ENCODE measurements around the gene CUL3.
"Not testable (repeated sequence)": the region's sequence is repeated elsewhere in the genome, so short reads cannot be mapped to it uniquely, and the experiment has no call there.

Gene CUL3

DNA sequence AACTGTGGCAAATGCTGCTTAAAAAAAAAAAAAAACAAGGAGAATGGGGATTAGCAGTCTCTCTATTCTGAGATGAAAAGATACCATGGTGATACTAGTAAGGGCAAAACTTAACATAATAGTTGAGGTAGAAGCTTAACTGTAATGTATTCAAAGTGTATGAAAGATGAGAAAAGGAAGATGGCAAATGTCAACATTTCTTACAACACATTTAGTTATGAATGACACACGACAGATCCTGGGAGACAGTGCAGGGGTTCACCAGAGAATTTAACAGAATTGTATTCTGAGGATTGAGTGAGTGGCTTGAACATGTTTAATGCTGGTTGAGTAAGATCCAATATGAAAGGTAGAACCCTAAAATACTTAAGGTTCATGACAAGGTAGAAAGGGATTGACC is 52.7 kb downstream of the CUL3 start:
- no peak overlapping the region for H3K4me3 ChIP-seq (ENCODE audit: low read depth, low read length)
- in situ Hi-C loops (cut with HindIII; ENCODE audit: low sequenced_read_pairs): no loop called here
- no peak for DNase-seq (ENCODE audit: low read depth)
- TF ChIP-seq, protein P1, sequence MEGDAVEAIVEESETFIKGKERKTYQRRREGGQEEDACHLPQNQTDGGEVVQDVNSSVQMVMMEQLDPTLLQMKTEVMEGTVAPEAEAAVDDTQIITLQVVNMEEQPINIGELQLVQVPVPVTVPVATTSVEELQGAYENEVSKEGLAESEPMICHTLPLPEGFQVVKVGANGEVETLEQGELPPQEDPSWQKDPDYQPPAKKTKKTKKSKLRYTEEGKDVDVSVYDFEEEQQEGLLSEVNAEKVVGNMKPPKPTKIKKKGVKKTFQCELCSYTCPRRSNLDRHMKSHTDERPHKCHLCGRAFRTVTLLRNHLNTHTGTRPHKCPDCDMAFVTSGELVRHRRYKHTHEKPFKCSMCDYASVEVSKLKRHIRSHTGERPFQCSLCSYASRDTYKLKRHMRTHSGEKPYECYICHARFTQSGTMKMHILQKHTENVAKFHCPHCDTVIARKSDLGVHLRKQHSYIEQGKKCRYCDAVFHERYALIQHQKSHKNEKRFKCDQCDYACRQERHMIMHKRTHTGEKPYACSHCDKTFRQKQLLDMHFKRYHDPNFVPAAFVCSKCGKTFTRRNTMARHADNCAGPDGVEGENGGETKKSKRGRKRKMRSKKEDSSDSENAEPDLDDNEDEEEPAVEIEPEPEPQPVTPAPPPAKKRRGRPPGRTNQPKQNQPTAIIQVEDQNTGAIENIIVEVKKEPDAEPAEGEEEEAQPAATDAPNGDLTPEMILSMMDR (IDR thresholded peaks at IDR 0.05; ENCODE audit: low read depth, low read length, missing control alignments): no peak

DNA sequence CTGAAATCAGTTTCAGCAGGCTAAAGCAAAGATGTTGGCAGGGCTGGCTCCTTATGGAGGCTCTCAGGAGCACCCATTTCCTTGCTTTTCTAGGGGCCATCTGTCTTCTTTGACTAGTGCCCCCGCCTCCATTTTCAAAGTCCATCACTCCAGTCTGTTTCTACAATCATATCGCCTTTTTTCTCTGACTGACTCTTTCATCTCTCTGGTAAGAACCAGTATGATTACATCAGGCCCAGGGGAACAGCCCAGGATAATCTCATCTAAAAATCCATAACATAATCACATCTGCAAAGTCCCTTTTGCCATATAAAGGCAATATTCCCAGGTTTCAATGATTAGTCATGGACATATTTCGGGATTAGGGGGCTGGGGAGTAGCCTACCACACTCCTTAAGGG is 57.0 kb downstream of the CUL3 start:
- H3K4me3 ChIP-seq (ENCODE audit: low read depth, low read length): no peak overlapping the region
- DNase-seq (ENCODE audit: low read depth): no peak
- TF ChIP-seq, protein P1 (IDR thresholded peaks at IDR 0.05; ENCODE audit: low read depth, low read length, missing control alignments): no peak
- in situ Hi-C loops (cut with HindIII; ENCODE audit: low sequenced_read_pairs): no loop called here

DNA sequence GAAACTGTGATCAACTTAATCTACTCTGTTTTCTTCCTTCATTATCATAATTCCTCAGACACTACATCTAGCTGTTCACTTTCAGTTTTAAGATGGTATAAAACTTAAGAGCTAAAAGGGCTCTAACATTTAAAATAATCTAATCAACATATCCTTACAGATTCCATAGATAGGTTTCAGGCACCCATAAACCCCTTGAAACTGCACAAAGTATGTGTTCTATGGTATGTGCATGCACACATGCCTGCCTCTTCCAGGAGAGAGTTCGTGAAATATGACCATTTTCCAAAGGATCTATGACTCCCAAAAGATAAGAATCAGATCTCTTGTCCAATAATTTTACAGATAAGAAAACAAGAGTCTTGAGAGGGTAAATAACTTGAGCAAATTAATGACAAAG is 59.4 kb downstream of the CUL3 start:
- in situ Hi-C loops (cut with HindIII; ENCODE audit: low sequenced_read_pairs): no loop called here
- TF ChIP-seq, protein P1 (IDR thresholded peaks at IDR 0.05; ENCODE audit: low read depth, low read length, missing control alignments): no peak
- no peak overlapping the region for H3K4me3 ChIP-seq (ENCODE audit: low read depth, low read length)
- DNase-seq (ENCODE audit: low read depth): no peak

DNA sequence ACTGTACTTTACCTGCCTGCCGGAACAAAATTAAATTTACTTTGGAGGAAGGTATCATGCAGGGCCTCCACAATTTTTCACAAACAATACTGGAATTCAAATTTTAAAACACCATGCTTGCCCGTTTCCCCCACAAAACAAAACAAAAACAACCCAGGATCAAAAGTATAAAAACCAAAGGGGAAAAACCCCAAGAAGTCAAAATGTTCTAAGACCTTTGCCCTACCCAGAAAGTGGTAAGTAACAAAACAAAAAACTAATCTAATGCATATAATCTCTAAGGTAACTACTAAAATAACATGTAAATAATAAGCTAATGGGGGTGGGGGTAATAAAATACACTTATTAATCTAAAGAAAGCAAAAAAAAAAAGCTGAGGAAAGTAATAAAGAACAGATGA is 60.5 kb downstream of the CUL3 start:
- H3K4me3 ChIP-seq (ENCODE audit: low read depth, low read length): no peak overlapping the region
- no peak for DNase-seq (ENCODE audit: low read depth)
- TF ChIP-seq, protein P1 (IDR thresholded peaks at IDR 0.05; ENCODE audit: low read depth, low read length, missing control alignments): no peak
- in situ Hi-C loops (cut with HindIII; ENCODE audit: low sequenced_read_pairs): no loop called here

DNA sequence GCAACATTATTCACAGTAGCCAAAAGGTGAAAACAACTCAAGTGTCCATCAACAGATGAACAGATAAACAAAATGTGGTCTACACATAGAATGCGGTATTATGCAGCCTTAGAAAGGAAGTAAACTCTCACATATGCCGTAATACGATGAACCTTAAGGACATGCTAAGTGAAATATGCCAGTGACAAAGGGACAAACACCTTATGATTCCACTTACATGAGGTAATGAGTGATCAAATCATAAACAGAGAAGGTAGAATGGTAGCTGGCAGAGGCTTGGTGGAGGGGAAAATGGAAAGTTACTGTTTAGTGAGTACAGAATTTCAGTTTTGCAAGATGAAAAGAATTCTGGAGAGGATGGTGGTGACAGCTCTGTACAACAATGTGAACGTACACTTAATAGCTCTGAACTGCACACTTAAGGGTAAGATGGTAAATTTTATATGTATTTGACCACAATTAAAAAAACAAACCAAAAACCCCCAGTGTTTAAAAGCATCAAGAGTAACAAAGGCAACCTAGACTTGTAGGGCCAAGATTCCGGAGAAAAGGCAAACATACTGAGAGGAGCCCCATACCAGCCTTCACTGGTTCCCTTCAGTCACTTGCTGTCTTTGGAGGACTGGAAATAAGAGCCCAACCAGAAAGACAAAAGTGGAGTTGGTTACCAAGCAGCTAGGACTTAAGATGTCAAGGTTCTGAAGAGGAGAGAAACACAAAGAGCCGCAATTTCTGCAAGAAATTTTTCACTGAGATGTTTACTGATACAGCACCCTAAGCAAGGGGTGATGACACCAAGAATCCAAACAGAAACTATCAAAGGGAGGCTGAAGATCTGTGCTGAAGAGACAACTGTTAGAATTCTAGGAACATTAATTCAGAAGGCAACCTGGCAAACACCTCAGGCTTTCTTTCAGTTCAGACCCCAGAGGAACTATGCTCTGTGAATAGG is 61.3 kb downstream of the CUL3 start:
- in situ Hi-C loops (cut with HindIII; ENCODE audit: low sequenced_read_pairs): no loop called here
- H3K4me3 ChIP-seq (ENCODE audit: low read depth, low read length): no peak overlapping the region
- no peak for DNase-seq (ENCODE audit: low read depth)
- TF ChIP-seq, protein P1 (IDR thresholded peaks at IDR 0.05; ENCODE audit: low read depth, low read length, missing control alignments): no peak

DNA sequence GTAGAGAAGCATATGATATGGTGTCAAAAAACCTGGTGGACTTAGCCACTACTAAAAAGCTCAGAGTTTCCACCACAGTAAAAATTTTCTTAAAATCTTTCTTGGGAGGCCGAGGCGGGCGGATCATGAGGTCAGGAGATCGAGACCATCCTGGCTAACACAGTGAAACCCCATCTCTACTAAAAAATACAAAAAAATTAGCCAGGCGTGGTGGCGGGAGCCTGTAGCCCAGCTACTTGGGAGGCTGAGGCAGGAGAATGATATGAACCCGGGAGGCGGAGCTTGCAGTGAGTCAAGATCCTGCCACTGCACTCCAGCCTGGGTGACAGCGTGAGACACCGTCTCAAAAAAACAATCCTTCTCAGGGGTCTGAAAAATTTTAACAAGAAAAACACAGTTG is 62.7 kb downstream of the CUL3 start:
- in situ Hi-C loops (cut with HindIII; ENCODE audit: low sequenced_read_pairs); H3K4me3 ChIP-seq (ENCODE audit: low read depth, low read length): not testable (repeated sequence)

DNA sequence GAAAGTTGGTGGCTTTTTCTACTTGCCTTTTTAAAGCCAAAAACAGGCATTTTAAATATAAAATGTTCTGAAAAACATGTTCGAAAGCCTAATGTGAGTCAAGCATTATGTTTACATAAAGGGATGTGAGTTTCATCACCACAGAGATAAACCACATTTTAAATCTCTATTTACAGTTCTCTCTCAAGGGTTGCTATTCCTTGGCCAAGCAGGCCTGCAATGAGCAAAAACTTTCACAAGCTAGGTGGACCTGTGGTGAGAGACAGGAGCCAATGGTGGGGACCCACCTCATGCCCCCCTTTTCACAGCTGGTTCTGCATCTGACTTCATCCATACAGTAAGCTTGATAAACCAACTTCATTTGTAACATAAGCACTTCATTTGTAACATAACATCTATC is 65.1 kb downstream of the CUL3 start:
- peak; percentile 34 for DNase-seq (ENCODE audit: low read depth)
- no peak overlapping the region for H3K4me3 ChIP-seq (ENCODE audit: low read depth, low read length)
- TF ChIP-seq, protein P1 (IDR thresholded peaks at IDR 0.05; ENCODE audit: low read depth, low read length, missing control alignments): no peak
- in situ Hi-C loops (cut with HindIII; ENCODE audit: low sequenced_read_pairs): no loop called here

More for the DNA sequence above, 62.7 kb downstream of the CUL3 start:
- DNase-seq (ENCODE audit: low read depth): not testable (repeated sequence)

Measured in astrocyte of the cerebellum (primary cell).